Pancreas (tissue), 10 donors: ENCODE data around the gene FAM167B. TPM values are rescaled to one million over a fixed set of nuclear protein-coding genes. Genes with fewer than 3 reads are reported as not detected.
A peak's percentile ranks its signal among the peaks of the same experiment; 100 is the strongest.

Source experiments
- ATAC-seq, 4 donors: fragments of 200-7000 bp; cut with Tn5 transposase; one replicate each; pipeline versions ENCODE4 v1.8.0 to v1.9.1; 2020; ENCODE audit warnings: mild to moderate bottlenecking in 4 of 4, moderate library complexity in 4 of 4
- DNase-seq, 6 donors: peaks; one replicate each; pipeline ENCODE4 v3.0.0-alpha.2; 2020
- FAIRE-seq: peaks from 2 replicates; lab custom pipeline; 2012; peaks lifted over from hg19 to GRCh38; lab: Jason Lieb, UNC
- H3K27ac ChIP-seq, 4 donors: fragments of 200-600 bp; sonication (generic); 1 replicate in 3 of 4; 2 replicates in 1 of 4; pipeline versions ENCODE4 v1.5.0 to v1.8.0; 2020
- H3K27me3 ChIP-seq, 4 donors: fragments of 200-600 bp; one replicate each; pipeline ENCODE4 v1.8.0; 2021
- H3K36me3 ChIP-seq, 3 donors: fragments of 200-600 bp; sonication (generic) in 1 of 3; one replicate each; pipeline versions ENCODE4 v1.5.0 to v1.8.0; 2020 to 2021
- H3K4me1 ChIP-seq, 3 donors: fragments of 200-600 bp; one replicate each; pipeline ENCODE4 v1.8.0; 2021
- H3K4me3 ChIP-seq, 4 donors: fragments of 200-600 bp; sonication (generic) in 2 of 4; one replicate each; pipeline versions ENCODE4 v1.5.0 to v1.8.0; 2020 to 2021
- H3K9me3 ChIP-seq, 4 donors: fragments of 200-600 bp; one replicate each; pipeline ENCODE4 v1.8.0; 2021
- CTCF ChIP-seq, 4 donors: fragments of 200-600 bp; sonication (generic) in 3 of 4; IDR thresholded peaks; one replicate each; pipeline versions ENCODE4 v1.5.0 to v1.8.0; 2021; ENCODE audit warnings: antibody characterized with exemption in 4 of 4
- WGBS, 2 donors: extraction: QIAGEN DNeasy Blood & Tissue Kit; methylation state at CpG; one replicate each; pipeline ENCODE4 v1.1.7; 2013; 5-methylcytosine and 5-hydroxymethylcytosine counted together
- intact Hi-C, 3 donors: fragments of 100-400 bp; cut with DNase I; formaldehyde crosslinking; loops; one replicate each; pipeline versions ENCODE4 v1.11.1 to v1.14.2; 2022
- polyA plus RNA-seq, 2 donors: library from polyadenylated mRNA; stranded (reverse); fragments of 200-250 nt; gene quantifications; one replicate each; pipeline ENCODE4 v1.2.3, GENCODE V29; 2013
- total RNA-seq, 6 donors: library from RNA; stranded (reverse); fragmentation: NEBNext Ultra II Directional in 4 of 6; extraction: Animal tissue kit (Norgen Biotek cat#: 25700) in 4 of 6; gene quantifications; one replicate each; pipeline versions ENCODE4 v1.2.1 to v1.2.4, GENCODE V29; 2021 to 2023
- donor health status: healthy with polysubstance abuse.
- donor health status: DM: no; HTN: no; CAD: no; lungs with moderate emphysema.
- donor health status: DM: no; HTN: no; CAD: no.
- donor health status: control.
- donor health status: control.
- donor health status: Bipolar disorder and iron deficiency.
- donor health status: DM: yes; HTN: yes; CAD: no.
- donor health status: DM: no; HTN: no; CAD: no.
- donor health status: DM: no; HTN: no; CAD: no.
- donor health status: DM: yes; HTN: yes; CAD: no.

FAM167B gene
- total and polyA plus RNA-seq, 8 donors = 1.6 to 12.0 (median 3.5) TPM

- WGBS, 2 donors = 86 to 89% methylated on average over 5 of the region's 5 CpGs
- Histone ChIP-seq H3K4me3 (no peak overlapping the region), H3K36me3 (peaks cover 0 to 10% (median 0%) of the 10 kb centered on the region in 3 donors), H3K9me3 (no peaks in the 10 kb centered on the region), H3K4me1 (peaks cover 7 to 9% (median 8%) of the 10 kb centered on the region in 3 donors), H3K27ac (no peak overlapping the region), H3K27me3 (no peaks in the 10 kb centered on the region)
- no peak for TF ChIP-seq CTCF (IDR thresholded peaks at IDR 0.05)
- DNase-seq (no peak), FAIRE-seq (no peak), ATAC-seq (no peak)
- intact Hi-C loops = no loop called here
Observed at GRCh38 chr1:32216566-32216965, 30.5 kb upstream of the FAM167B start.

- peaks cover 7 to 20% (median 15%) of the 10 kb centered on the region in 3 donors for H3K4me1 ChIP-seq
- no peak overlapping the region for H3K27ac ChIP-seq
- FAIRE-seq = no peak
Observed at GRCh38 chr1:32219022-32219421, 28.0 kb upstream of the FAM167B start.

GRCh38 chr1:32220746-32221580 lies 26.1 kb upstream of the FAM167B start:
- FAIRE-seq (no peak), ATAC-seq (no peak), DNase-seq (no peak)
- no peak overlapping the region for H3K27ac ChIP-seq
- no peaks in the 10 kb centered on the region for H3K9me3 ChIP-seq
- H3K36me3 ChIP-seq = peaks cover 0 to 14% (median 0%) of the 10 kb centered on the region in 3 donors
- intact Hi-C loops = no loop called here
- WGBS, 2 donors = 87 to 88% methylated on average over 4 of the region's 4 CpGs
- H3K4me1 ChIP-seq = peaks cover 7 to 20% (median 15%) of the 10 kb centered on the region in 3 donors
- peak overlapping the region; percentile 49 to 88 (median 79) for H3K4me3 ChIP-seq
- H3K27me3 ChIP-seq = no peaks in the 10 kb centered on the region
- TF ChIP-seq CTCF (IDR thresholded peaks at IDR 0.05) = no peak

More at GRCh38 chr1:32219022-32219421, 28.0 kb upstream of the FAM167B start:
- no peak overlapping the region for H3K4me3 ChIP-seq
- WGBS, 2 donors = 78 to 81% methylated on average over 6 to 7 of the region's 7 CpGs
- H3K9me3 ChIP-seq = no peaks in the 10 kb centered on the region
- no peaks in the 10 kb centered on the region for H3K27me3 ChIP-seq
- intact Hi-C loops = no loop called here
- ATAC-seq = no peak
- peaks cover 0 to 10% (median 0%) of the 10 kb centered on the region in 3 donors for H3K36me3 ChIP-seq
- no peak for DNase-seq
- no peak for TF ChIP-seq CTCF (IDR thresholded peaks at IDR 0.05)

- Histone ChIP-seq H3K9me3 (no peaks in the 10 kb centered on the region), H3K27me3 (no peaks in the 10 kb centered on the region), H3K27ac (peak overlapping the region; percentile 57 to 83 (median 74)), H3K4me3 (peak overlapping the region; percentile 49 to 88 (median 79)), H3K4me1 (peaks cover 7 to 20% (median 15%) of the 10 kb centered on the region in 3 donors), H3K36me3 (peaks cover 0 to 15% (median 4%) of the 10 kb centered on the region in 3 donors)
- ATAC-seq = no peak
- DNase-seq = no peak
- intact Hi-C loops = no loop called here
- FAIRE-seq = no peak
- no peak for TF ChIP-seq CTCF (IDR thresholded peaks at IDR 0.05)
- 2 to 3% methylated on average over 13 of the region's 13 CpGs for WGBS, 2 donors
Observed at GRCh38 chr1:32221581-32221979, 25.4 kb upstream of the FAM167B start.
